22Rv1 (cell line): ENCODE results near the gene MYO19.

Source experiments
- CTCF ChIP-seq: fragments of 450-650 bp; IDR thresholded peaks from 2 replicates; pipeline ENCODE4 v1.5.1; 2017; ENCODE audit warnings: mild to moderate bottlenecking
- ZFX ChIP-seq: fragments of 450-650 bp; IDR thresholded peaks from 2 replicates; pipeline ENCODE4 v1.6.1; 2017; ENCODE audit warnings: antibody characterized with exemption, borderline replicate concordance

- TF ChIP-seq CTCF (no peak), ZFX (no peak)
These were observed 29.5 kb downstream of the MYO19 start for GRCh38 chr17:36505171-36505570.
